NCI-H2227 treated with DMSO at 0.1 percent for 48 hours (cell line): ENCODE measurements around the gene GPR173.

Experiments
- DNase-seq: peaks from one replicate; lab custom pipeline; 2025; lab: John Stamatoyannopoulos, UW

GPR173 gene

GRCh38 chrX:53089224-53089842 is 40.7 kb downstream of the GPR173 start:
- peak; percentile 80 for DNase-seq

- no peak for DNase-seq
These were observed 41.3 kb downstream of the GPR173 start for GRCh38 chrX:53089925-53090324.

- DNase-seq: no peak
These were observed 42.8 kb downstream of the GPR173 start for GRCh38 chrX:53091354-53091753.

GRCh38 chrX:53093177-53093655 is 44.6 kb downstream of the GPR173 start:
- peak; percentile 92 for DNase-seq

GRCh38 chrX:53093748-53094581 is 45.4 kb downstream of the GPR173 start, which contains the start of gene KANTR:
Gene KANTR, plus strand, starts transcription at chrX:53094142. Its CDS starts 30,131 bp downstream, at chrX:53124273.
- peak; percentile 97 for DNase-seq

GRCh38 chrX:53094582-53094905 is 46.0 kb downstream of the GPR173 start:
- no peak for DNase-seq

- DNase-seq: no peak
These were observed 47.2 kb downstream of the GPR173 start for GRCh38 chrX:53095796-53096195.

GRCh38 chrX:53114864-53115549 is 66.4 kb downstream of the GPR173 start:
- DNase-seq: no peak

- no peak for DNase-seq
These were observed 66.9 kb downstream of the GPR173 start for GRCh38 chrX:53115550-53115874.

- peak; percentile 2 for DNase-seq
These were observed 67.5 kb downstream of the GPR173 start for GRCh38 chrX:53116101-53116500.

GRCh38 chrX:53122013-53122412 is 73.4 kb downstream of the GPR173 start:
- DNase-seq: no peak

- no peak for DNase-seq
These were observed 76.9 kb downstream of the GPR173 start for GRCh38 chrX:53125506-53125905.

- DNase-seq: no peak
These were observed 77.8 kb downstream of the GPR173 start for GRCh38 chrX:53126377-53126776.

- DNase-seq: no peak
These were observed 79.6 kb downstream of the GPR173 start for GRCh38 chrX:53128097-53128749.
